ENCODE results near the gene RPP38. TPM values are rescaled to one million over a fixed set of nuclear protein-coding genes. Genes with fewer than 3 reads are reported as not detected.

RPP38 gene
- total and polyA plus RNA-seq, 2 of the 13 experiments (the other 11 are each of a cell fraction or from before 2014, with no cell fraction given) = 11.7 to 16.4 TPM

GRCh38 chr10:15097011-15097812 lies at the start of gene RPP38 (continued):
- TF ChIP-seq UBTF (CRISPR knock-in tag; IDR thresholded peaks at IDR 0.05) = peak; percentile 88
- TF ChIP-seq MXI1 (IDR thresholded peaks at IDR 0.05; ENCODE audit: borderline replicate concordance, low read depth, low read length) = peak; percentile 89; the same call in 2 of the 3 replicates
- TF ChIP-seq CBFB (CRISPR knock-in tag; IDR thresholded peaks at IDR 0.05) = peak; percentile 22; the same call in 1 of the 2 replicates
- no peak for TF ChIP-seq U2AF1 (optimal IDR thresholded peaks at IDR 0.05; ENCODE audit: low read depth, low read length)
- no peak for TF ChIP-seq NBN (conservative IDR thresholded peaks at IDR 0.05)
- 0 out of 4 replicates have a peak, but pooled peaks of 1 of the 2 experiments have one; percentile 48 for TF ChIP-seq REST (IDR thresholded peaks at IDR 0.05; ENCODE audit: borderline replicate concordance in 1 of 2, low read depth in 1 of 2, low read length in 2 of 2)
- TF ChIP-seq AFF4 (CRISPR knock-in tag; IDR thresholded peaks at IDR 0.05) = 0 out of 2 replicates have a peak, but pooled peaks have one; percentile 76
- peak; percentile 52; the same call in 1 of the 2 replicates for TF ChIP-seq ETV5 (CRISPR knock-in tag; IDR thresholded peaks at IDR 0.05; ENCODE audit: borderline replicate concordance)
- TF ChIP-seq BATF2 (CRISPR knock-in tag; IDR thresholded peaks at IDR 0.05) = peak; percentile 88
- no peak for TF ChIP-seq ADNP (CRISPR knock-in tag; IDR thresholded peaks at IDR 0.05)
- TF ChIP-seq JUNB (CRISPR knock-in tag; IDR thresholded peaks at IDR 0.05; ENCODE audit: borderline replicate concordance) = no peak
- TF ChIP-seq MZF1 (CRISPR knock-in tag; IDR thresholded peaks at IDR 0.05; ENCODE audit: borderline replicate concordance) = no peak
- TF ChIP-seq NPAS2 (CRISPR knock-in tag; IDR thresholded peaks at IDR 0.05; ENCODE audit: borderline replicate concordance) = no peak
